T-helper 2 cell treated with Interferon-gamma antibody and Interleukin-4, amounts not matched to agents 5 μg/mL and 100 μg/mL, for 36 hours (primary cell): Measurements from ENCODE around the gene NCBP3.

Experiments
- DNase-seq: peaks from one replicate; pipeline ENCODE4 v3.0.0; 2021; ENCODE audit warnings: low spot score
- H3K27ac Mint-ChIP-seq: one replicate; pipeline ENCODE4 v1.8.0; 2021; ENCODE audit warnings: mild to moderate bottlenecking, mixed read lengths
- H3K27me3 Mint-ChIP-seq: one replicate; pipeline ENCODE4 v1.8.0; 2021; ENCODE audit warnings: low read depth, mixed read lengths
- H3K36me3 Mint-ChIP-seq: one replicate; pipeline ENCODE4 v1.8.0; 2021; ENCODE audit warnings: low read depth, mixed read lengths
- H3K4me1 Mint-ChIP-seq: one replicate; pipeline ENCODE4 v1.8.0; 2021; ENCODE audit warnings: low read depth, mixed read lengths
- H3K4me3 Mint-ChIP-seq: one replicate; pipeline ENCODE4 v1.8.0; 2022; ENCODE audit warnings: mild to moderate bottlenecking, moderate library complexity, mixed read lengths
- H3K9me3 Mint-ChIP-seq: one replicate; pipeline ENCODE4 v1.8.0; 2021; ENCODE audit warnings: mixed read lengths

Gene NCBP3

DNA sequence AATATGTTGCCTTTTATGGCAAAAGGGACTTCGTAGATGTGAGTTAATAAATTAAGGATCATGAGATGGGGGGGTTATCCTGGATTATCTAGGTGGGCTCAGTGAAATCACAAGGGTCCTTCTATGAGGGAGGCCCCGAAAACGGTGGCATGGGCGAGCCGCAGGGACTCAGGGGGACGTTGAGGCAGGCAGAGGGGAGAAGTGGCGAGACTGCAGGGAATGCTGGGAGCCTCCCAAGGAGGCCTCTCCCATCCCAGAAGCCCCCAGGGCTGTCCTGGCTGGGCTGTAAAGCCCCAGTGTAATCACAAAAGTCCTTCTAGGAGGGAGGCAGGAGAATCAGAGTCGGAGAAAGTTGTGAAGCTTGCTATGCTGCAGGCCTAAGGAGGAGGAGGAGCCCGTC is 80.1 kb downstream of the NCBP3 start:
- peaks cover 50% of the 10 kb centered on the region for H3K4me1 Mint-ChIP-seq
- DNase-seq: no peak

DNA sequence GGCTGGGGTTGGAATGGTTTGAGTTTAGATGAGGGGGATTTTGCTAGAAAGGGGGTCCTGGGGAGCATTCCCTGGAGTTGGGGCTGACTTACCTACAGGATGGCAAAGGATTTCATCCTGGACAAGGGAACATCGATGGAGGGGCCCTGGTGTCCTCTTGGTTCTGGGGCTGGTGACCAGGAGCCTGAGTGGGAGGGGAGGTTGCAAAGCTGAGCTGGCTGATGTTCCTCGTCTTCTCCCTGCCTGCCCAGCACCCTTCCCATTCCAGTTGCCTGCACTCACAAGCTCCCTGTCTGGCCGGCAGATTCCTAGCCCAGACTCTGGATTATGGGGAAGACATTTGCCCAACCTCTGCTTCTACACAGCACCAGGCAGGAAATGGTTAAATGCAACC is 82.3 kb downstream of the NCBP3 start:
- Mint-ChIP-seq H3K4me3 (peak overlapping the region; percentile 81), H3K27me3 (no peaks in the 10 kb centered on the region), H3K4me1 (peaks cover 37% of the 10 kb centered on the region), H3K27ac (peak overlapping the region; percentile 96), H3K9me3 (peaks cover 19% of the 10 kb centered on the region), H3K36me3 (peaks cover 18% of the 10 kb centered on the region)
- no peak for DNase-seq

More for the DNA sequence above, 80.1 kb downstream of the NCBP3 start:
- Mint-ChIP-seq H3K27me3 (no peaks in the 10 kb centered on the region), H3K27ac (peak overlapping the region; percentile 96), H3K4me3 (peak overlapping the region; percentile 74), H3K36me3 (peaks cover 9% of the 10 kb centered on the region), H3K9me3 (peaks cover 8% of the 10 kb centered on the region)

DNA sequence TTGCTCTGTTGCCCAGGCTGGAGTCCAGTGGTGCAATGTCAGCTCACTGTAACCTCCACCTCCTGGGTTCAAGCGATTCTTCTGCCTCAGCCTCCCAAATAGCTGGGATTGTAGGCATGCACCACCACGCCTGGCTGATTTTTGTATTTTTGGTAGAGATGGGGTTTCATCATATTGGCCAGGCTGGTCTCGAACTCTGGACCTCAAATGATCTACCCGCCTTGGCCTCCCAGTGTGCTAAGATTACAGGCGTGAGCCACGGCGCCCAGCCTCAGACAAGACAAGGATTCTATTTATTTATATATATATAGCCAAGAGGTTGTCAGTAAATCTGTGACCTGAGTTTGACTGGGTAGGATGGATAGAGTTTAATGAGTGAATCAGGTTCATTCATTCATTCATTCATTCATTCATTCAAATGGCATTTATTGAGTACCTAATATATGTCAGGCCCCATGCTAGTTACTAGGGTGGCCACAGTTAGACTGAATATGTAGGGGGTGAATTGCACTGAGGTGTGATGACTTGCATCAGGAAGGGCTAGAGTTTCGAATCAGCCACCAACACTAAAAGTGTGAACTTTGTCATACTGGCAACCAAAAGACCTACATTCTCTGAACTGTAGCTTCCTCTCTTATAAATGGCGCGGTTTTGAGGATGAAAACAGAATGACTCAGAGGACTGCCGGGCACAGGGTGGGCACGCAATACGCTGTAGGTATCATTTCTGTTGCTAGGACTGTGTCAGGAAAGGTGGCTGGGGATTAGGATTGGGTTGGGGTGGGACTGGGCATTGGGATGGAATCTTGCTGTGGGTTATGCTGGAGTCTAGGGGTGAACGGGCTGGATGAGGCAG is 82.9 kb downstream of the NCBP3 start:
- DNase-seq: peak; percentile 70
- Mint-ChIP-seq H3K27ac (peak overlapping the region; percentile 96), H3K27me3 (no peaks in the 10 kb centered on the region), H3K36me3 (peaks cover 14% of the 10 kb centered on the region), H3K4me3 (peak overlapping the region; percentile 81), H3K9me3 (peaks cover 19% of the 10 kb centered on the region), H3K4me1 (peaks cover 31% of the 10 kb centered on the region)

DNA sequence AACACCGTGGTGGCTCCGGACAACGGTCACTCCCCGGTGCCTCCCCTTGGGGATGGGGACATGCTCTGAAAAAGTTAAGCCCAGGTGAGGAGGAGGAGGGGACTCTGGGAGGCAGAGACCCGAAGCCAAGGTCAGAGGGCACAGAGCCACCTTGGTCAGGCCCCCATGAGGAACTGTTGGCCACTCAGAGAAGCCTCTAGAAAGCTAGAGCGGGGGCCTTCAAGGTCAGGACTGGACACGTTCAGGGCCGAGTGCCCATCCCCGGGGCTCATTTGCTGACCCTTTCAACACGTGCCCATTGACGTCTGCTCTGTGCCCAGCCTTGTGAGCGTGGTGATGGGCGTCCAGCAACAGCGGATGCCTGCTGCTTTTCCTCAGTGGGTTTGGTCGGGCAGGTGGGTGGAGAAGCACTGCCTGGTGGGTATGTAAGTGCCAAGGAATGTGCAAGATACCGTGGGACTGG is 84.1 kb downstream of the NCBP3 start:
- H3K36me3 Mint-ChIP-seq: peaks cover 14% of the 10 kb centered on the region
- peaks cover 13% of the 10 kb centered on the region for H3K9me3 Mint-ChIP-seq
- DNase-seq: no peak
- H3K4me1 Mint-ChIP-seq: peaks cover 31% of the 10 kb centered on the region
- no peak overlapping the region for H3K27ac Mint-ChIP-seq
- H3K27me3 Mint-ChIP-seq: no peaks in the 10 kb centered on the region
- no peak overlapping the region for H3K4me3 Mint-ChIP-seq

DNA sequence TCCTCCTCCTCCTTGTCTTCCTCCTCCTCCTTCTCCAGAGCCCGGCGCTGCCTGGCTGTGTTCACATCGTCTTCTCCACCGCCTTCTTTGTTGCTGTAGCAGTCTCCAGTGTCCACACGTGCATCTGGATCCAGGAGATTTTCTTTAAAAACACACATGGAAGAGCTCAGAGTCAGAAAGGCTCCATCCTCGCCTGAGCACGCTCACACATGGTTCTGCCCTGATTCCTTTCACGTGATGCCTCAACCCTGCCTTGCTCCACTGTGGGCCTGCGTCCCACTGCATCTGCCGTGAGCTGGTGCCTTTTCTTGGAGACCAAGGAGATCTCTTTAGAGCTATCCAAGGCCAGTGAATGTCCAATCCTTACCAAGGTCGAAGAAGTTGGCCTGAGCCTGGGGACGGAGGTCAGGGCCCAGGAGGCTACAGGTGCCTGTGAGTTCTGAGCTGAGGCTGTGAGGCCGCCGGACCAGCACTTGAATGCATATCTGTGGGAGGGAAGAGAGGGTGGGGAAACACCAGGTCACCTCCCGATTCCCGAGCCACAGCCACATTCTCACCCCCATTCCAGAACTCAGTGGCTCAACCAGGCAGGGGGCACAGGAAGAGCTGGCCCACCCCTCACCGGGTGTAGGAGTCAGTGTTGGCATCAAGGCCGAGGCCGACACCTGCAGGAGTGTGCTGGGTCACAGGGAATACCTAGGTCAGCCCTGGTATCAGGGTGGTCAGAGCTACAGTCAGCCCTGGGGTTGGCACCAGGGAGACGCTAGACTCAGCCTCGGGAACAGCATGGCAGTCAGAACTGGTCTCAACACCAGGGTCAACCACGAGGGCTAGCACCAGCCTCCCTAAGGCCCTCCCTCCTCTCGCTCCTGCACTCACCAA is 84.8 kb downstream of the NCBP3 start:
- Mint-ChIP-seq H3K4me3 (no peak overlapping the region), H3K4me1 (peaks cover 28% of the 10 kb centered on the region), H3K27me3 (no peaks in the 10 kb centered on the region), H3K36me3 (peaks cover 13% of the 10 kb centered on the region), H3K27ac (peak overlapping the region; percentile 61), H3K9me3 (peaks cover 13% of the 10 kb centered on the region)
- DNase-seq: no peak

DNA sequence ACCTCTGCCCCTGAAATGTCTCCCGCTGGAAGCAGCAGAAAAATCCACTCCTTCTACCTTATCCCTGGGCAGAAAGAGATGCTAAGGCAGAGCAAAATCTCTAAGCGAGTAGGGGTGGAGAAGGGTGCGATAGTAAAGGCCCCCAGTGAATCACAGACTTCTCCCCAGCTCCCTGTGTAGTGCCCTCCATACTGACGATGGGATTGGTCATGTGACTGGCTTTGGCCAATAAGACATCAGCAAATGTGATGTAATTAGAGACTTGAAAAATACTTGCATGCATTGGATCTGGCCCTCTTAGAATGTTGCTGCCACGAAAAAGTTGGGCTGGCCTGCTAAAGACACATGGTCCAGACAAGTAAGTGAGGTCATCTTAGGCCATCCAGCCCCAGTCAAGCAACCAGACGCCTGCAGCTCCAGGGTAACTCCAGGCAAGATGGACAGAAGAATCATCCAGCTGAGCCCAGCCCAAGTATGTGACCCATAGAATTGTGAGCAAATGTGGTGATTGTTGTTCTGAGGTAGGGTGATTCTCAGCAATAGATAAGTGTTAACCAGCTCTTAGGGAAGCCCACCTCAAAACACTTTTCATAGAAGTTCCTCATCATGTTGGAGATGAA is 86.3 kb downstream of the NCBP3 start:
- no peak for DNase-seq
- Mint-ChIP-seq H3K27me3 (no peaks in the 10 kb centered on the region), H3K9me3 (peaks cover 13% of the 10 kb centered on the region), H3K27ac (no peak overlapping the region), H3K4me3 (no peak overlapping the region), H3K36me3 (peaks cover 13% of the 10 kb centered on the region), H3K4me1 (peaks cover 16% of the 10 kb centered on the region)

DNA sequence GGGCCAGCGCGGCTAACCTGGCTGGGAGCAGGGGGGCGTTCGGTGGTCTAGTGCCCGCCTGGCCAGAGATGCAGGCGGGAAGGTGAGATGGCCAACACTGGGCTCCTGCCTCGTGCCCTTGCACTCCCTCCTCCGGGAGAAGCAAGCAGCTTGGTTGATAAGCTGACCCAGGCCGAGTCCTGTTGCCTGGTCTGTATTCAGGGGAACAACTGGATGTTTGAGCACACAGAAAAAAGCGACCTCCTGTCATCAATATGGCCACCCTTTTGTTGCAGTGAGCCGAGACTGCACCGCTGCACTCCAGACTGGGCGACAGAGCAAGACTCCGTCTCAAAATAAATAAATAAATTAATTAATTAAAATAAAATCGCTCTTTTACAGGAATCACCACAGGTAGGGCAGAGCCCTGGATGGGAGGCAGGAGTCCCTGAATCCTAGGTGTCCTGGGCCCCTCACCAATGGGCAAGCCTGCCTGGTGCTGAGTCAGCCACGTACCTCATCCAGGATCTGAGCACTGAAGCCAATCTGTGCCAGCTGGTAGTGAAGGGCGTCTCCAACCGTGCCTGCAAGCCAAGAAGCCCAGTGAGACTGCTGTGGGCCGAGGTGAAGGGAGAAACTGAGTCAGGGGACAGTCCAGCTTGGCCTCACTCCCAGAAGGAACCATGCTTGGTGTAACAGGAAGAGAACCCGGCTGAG is 90.6 kb downstream of the NCBP3 start:
- peaks cover 11% of the 10 kb centered on the region for H3K4me1 Mint-ChIP-seq
- H3K27me3 Mint-ChIP-seq: no peaks in the 10 kb centered on the region
- no peak overlapping the region for H3K4me3 Mint-ChIP-seq
- H3K9me3 Mint-ChIP-seq: peaks cover 8% of the 10 kb centered on the region
- no peak for DNase-seq
- peaks cover 6% of the 10 kb centered on the region for H3K36me3 Mint-ChIP-seq
- H3K27ac Mint-ChIP-seq: peak overlapping the region; percentile 67

DNA sequence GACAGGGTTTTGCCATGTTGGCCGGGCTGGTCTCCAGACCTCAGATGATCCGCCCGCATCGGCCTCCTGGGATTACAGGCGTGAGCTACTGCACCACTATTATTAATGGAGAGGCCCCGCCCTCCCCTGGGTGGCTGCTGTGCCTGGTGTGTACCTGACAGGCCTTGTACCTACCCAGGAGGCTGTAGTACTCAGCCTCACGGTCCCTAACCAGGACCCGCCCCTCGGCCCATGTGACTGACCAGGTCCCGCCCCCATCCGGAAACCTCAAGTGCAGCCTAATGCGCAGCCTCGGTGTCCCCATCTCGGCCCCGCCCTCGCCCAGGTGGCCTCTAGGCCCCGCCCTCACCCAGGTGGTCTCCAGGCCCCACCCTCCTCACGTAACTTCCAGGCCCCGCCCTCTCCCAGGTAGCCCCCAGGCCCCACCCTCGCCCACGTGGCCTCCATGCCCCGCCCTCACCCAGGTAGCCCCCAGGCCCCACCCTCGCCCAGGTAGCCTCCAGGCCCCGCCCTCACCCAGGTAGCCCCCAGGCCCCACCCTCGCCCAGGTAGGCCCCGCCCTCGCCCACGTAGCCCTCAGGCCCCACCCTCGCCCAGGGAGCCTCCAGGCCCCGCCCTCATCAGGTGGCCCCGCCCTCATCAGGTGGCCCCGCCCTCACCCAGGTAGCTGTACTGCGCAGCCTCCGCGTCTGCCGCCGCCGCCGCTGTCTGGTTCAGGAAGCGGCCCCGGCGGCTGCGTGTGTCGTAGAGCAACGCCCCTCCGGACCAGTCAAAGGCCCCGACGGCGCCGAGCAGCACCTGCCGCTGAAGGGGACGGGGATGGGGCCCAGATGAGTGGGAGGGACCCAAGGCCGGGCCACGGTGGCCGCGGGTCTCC is 91.3 kb downstream of the NCBP3 start:
- DNase-seq: no peak
- H3K36me3 Mint-ChIP-seq: peaks cover 2% of the 10 kb centered on the region
- H3K27me3 Mint-ChIP-seq: no peaks in the 10 kb centered on the region
- peaks cover 18% of the 10 kb centered on the region for H3K4me1 Mint-ChIP-seq
- H3K27ac Mint-ChIP-seq: no peak overlapping the region
- H3K9me3 Mint-ChIP-seq: peaks cover 3% of the 10 kb centered on the region
- H3K4me3 Mint-ChIP-seq: no peak overlapping the region

DNA sequence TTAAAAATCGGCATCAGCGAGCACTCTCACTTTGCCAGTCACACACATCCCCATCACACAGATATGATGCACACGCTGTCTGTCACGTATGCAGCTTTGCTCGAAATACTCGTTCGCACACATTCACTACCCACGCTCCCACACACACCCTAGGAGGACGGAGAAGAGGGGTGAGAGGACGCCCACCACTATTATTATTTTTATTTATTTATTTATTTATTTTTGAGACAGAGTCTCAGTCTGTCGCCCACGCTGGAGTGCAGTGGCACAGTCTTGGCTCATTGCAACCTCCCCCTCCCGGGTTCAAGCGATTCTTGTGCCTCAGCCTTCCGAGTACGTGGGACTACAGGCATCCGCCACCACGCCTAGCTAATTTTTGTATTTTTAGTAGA is 92.0 kb downstream of the NCBP3 start:
- no peak overlapping the region for H3K27ac Mint-ChIP-seq
- no peaks in the 10 kb centered on the region for H3K27me3 Mint-ChIP-seq
- H3K36me3 Mint-ChIP-seq: no peaks in the 10 kb centered on the region
- no peak for DNase-seq
- H3K4me3 Mint-ChIP-seq: no peak overlapping the region
- H3K4me1 Mint-ChIP-seq: peaks cover 18% of the 10 kb centered on the region
- H3K9me3 Mint-ChIP-seq: no peaks in the 10 kb centered on the region

DNA sequence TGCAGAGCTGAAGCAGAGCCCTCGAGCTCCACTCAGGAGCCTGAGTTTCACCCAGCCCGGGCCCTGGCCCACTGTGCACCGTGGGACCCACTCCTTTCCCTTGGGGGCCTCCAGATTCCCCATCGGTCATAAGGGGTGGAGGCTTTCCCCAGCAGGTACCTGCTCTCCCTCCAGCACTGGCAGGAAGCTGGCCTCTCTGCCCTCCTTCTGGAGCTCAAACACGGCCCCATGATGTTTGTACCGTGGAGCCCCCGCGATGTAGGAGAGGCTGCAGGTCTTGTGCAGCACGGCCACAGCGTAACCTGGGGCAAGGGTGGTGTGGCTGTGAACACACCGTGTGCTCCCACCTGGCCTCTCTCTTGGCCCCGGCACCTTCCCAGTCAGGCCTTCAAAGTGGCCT is 92.4 kb downstream of the NCBP3 start:
- H3K4me1 Mint-ChIP-seq: peaks cover 21% of the 10 kb centered on the region
- no peak overlapping the region for H3K4me3 Mint-ChIP-seq
- no peaks in the 10 kb centered on the region for H3K9me3 Mint-ChIP-seq
- H3K27ac Mint-ChIP-seq: no peak overlapping the region
- H3K27me3 Mint-ChIP-seq: no peaks in the 10 kb centered on the region
- no peak for DNase-seq
- H3K36me3 Mint-ChIP-seq: no peaks in the 10 kb centered on the region
